ENCODE results near the gene SLC38A5. TPM values are rescaled to one million over a fixed set of nuclear protein-coding genes. Genes with fewer than 3 reads are reported as not detected.

SLC38A5 gene
- total RNA-seq, 1 donor = 97.0 TPM

GRCh38 chrX:48475774-48476577 lies 5.9 kb upstream of the SLC38A5 start, which contains the start of gene FTSJ1:
FTSJ1 (plus strand) TSS chrX:48476199; CDS start chrX:48478048, 1,849 bp downstream.
- no peak for TF ChIP-seq CTCF (IDR thresholded peaks at IDR 0.05; ENCODE audit: insufficient read depth, low read length)
- H3K4me3 ChIP-seq (ENCODE audit: low read depth, low read length) = peak within 1 kb of the TSS; percentile 82
- peak; percentile 92 for DNase-seq (ENCODE audit: low read depth)

GRCh38 chrX:48475296-48475695 lies 5.2 kb upstream of the SLC38A5 start:
- TF ChIP-seq CTCF (IDR thresholded peaks at IDR 0.05; ENCODE audit: insufficient read depth, low read length) = no peak
- DNase-seq (ENCODE audit: low read depth) = no peak
- H3K4me3 ChIP-seq (ENCODE audit: low read depth, low read length) = peak overlapping the region; percentile 82

- no peak for DNase-seq (ENCODE audit: low read depth)
- TF ChIP-seq CTCF (IDR thresholded peaks at IDR 0.05; ENCODE audit: insufficient read depth, low read length) = no peak
- H3K4me3 ChIP-seq (ENCODE audit: low read depth, low read length) = no peak overlapping the region
Observed at GRCh38 chrX:48474581-48474980, 4.5 kb upstream of the SLC38A5 start.

- no peak overlapping the region for H3K4me3 ChIP-seq (ENCODE audit: low read depth, low read length)
- no peak for DNase-seq (ENCODE audit: low read depth)
- TF ChIP-seq CTCF (IDR thresholded peaks at IDR 0.05; ENCODE audit: insufficient read depth, low read length) = peak; percentile 36
Observed at GRCh38 chrX:48474127-48474526, 4.1 kb upstream of the SLC38A5 start.

GRCh38 chrX:48473704-48473990 lies 3.6 kb upstream of the SLC38A5 start:
- DNase-seq (ENCODE audit: low read depth) = no peak
- TF ChIP-seq CTCF (IDR thresholded peaks at IDR 0.05; ENCODE audit: insufficient read depth, low read length) = no peak
- no peak overlapping the region for H3K4me3 ChIP-seq (ENCODE audit: low read depth, low read length)

- DNase-seq (ENCODE audit: low read depth) = no peak
- no peak overlapping the region for H3K4me3 ChIP-seq (ENCODE audit: low read depth, low read length)
- TF ChIP-seq CTCF (IDR thresholded peaks at IDR 0.05; ENCODE audit: insufficient read depth, low read length) = no peak
Observed at GRCh38 chrX:48472851-48473703, 3.0 kb upstream of the SLC38A5 start.

All from fibroblast of the aortic adventitia (primary cell).